ENCODE data around the gene KL.

- TF ChIP-seq CTCF (IDR thresholded peaks at IDR 0.05) (no peak), EZH2 (IDR thresholded peaks at IDR 0.05) (no peak), EZH2phosphoT487 (IDR thresholded peaks at IDR 0.05) (no peak)
Measured at GRCh38 chr13:33022986-33023385, 6.8 kb downstream of the KL start.
